ENCODE data around the gene SENP1. TPM values are rescaled to one million over a fixed set of nuclear protein-coding genes. Genes with fewer than 3 reads are reported as not detected.
"Not testable (repeated sequence)": the region's sequence is repeated elsewhere in the genome, so short reads cannot be mapped to it uniquely, and the experiment has no call there.

SENP1 gene
- total RNA-seq, 1 experiment from 2014 or later = 44.5 TPM

GRCh38 chr12:48121522-48121921, 15.6 kb upstream of the SENP1 start:
- H3K4me3 ChIP-seq (ENCODE audit: low read length) = no peak overlapping the region
- H3K27ac ChIP-seq (ENCODE audit: low read length) = no peak overlapping the region
- peaks cover 29% of the 10 kb centered on the region for H3K4me1 ChIP-seq (ENCODE audit: low read length)
- H3K4me2 ChIP-seq (ENCODE audit: low read depth, low read length, poor library complexity, severe bottlenecking) = peak overlapping the region; percentile 74
- no peaks in the 10 kb centered on the region for H4K20me1 ChIP-seq (ENCODE audit: insufficient read depth, low read depth, low read length)
- no peak overlapping the region for H2AFZ ChIP-seq (ENCODE audit: low read length)
- H3K27me3 ChIP-seq (ENCODE audit: low read length) = no peaks in the 10 kb centered on the region
- H3K9me2 ChIP-seq (replicated peaks; ENCODE audit: insufficient read depth, low read length) = no peaks in the 10 kb centered on the region
- H3K36me3 ChIP-seq (ENCODE audit: insufficient read depth, low read length) = peaks cover 44% of the 10 kb centered on the region
- H3K9me3 ChIP-seq (ENCODE audit: low read length) = no peaks in the 10 kb centered on the region
- no peak overlapping the region for H3K9ac ChIP-seq (ENCODE audit: low read length)
- H3K79me2 ChIP-seq (ENCODE audit: low read length) = peaks cover 65% of the 10 kb centered on the region
- DNase-seq = no peak

DNA sequence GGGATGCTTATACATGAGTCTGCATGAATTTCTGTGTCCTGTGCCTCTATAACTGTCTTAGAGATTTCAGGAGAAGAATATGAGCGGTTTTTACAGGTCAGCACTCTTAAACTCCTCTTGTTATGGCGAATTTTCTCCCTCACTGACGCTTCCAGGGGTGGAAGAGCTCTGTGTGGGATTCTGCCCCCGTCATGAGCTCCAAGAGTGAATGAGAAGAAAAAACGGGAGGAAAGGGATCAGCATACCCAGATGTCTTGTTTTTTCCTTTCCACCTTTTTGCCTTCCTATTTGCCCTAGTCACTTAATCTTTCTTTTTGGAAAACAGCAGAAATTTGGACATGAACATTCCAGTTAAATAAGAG, 13.9 kb upstream of the SENP1 start:
- H3K9me2 ChIP-seq (replicated peaks; ENCODE audit: insufficient read depth, low read length) = no peaks in the 10 kb centered on the region
- H3K79me2 ChIP-seq (ENCODE audit: low read length) = peaks cover 58% of the 10 kb centered on the region
- no peak for DNase-seq
- H2AFZ ChIP-seq (ENCODE audit: low read length) = no peak overlapping the region
- peaks cover 34% of the 10 kb centered on the region for H3K36me3 ChIP-seq (ENCODE audit: insufficient read depth, low read length)
- peak overlapping the region; percentile 93 for H3K9ac ChIP-seq (ENCODE audit: low read length)
- no peaks in the 10 kb centered on the region for H4K20me1 ChIP-seq (ENCODE audit: insufficient read depth, low read depth, low read length)
- H3K4me3 ChIP-seq (ENCODE audit: low read length) = peak overlapping the region; percentile 75
- peak overlapping the region; percentile 74 for H3K4me2 ChIP-seq (ENCODE audit: low read depth, low read length, poor library complexity, severe bottlenecking)
- no peaks in the 10 kb centered on the region for H3K27me3 ChIP-seq (ENCODE audit: low read length)
- peak overlapping the region; percentile 83 for H3K27ac ChIP-seq (ENCODE audit: low read length)
- H3K4me1 ChIP-seq (ENCODE audit: low read length) = peaks cover 38% of the 10 kb centered on the region
- H3K9me3 ChIP-seq (ENCODE audit: low read length) = no peaks in the 10 kb centered on the region

DNA sequence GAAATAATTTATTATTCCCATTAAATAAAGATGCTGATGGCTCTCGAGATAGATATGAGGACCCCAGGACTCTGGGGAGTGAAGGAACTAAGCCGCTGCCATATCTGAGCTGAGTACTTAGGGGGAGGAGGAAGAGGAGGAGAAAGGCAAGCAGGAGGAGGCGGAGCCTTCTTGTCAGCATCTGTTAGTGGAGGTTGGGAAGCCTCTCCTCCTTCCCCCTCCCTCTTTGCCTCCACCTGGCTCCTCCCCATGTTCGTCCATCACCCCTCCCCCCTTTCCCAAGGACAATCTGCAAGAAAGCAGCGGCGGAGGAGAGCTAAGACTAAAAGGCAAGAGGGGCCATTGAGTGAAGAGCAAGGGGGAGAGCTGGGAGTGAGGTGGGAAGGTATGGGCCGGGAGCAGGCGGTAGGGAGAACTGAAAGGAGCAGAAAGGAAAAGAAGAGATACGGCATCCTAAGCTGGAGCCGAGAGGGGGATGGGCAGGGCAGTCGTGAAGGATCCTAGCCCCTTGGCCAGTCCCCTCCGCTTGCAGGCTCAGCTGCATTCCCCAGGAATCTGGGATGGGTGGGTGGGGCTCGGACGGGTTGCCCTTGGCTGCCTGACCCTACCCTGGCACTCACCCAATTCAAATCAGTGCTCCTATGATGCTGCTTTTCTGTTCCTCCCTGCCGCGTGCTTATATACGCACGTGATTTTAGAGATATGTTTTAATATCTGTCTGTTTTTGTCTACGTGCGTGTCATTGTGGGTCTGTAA, 13.4 kb upstream of the SENP1 start, which contains the start of gene PFKM:
TSS of gene PFKM (plus strand) at position 287 of the 756 bp plus-strand sequence. CDS start 3,411 bp downstream, outside the sequence.
- Histone ChIP-seq H3K27ac (ENCODE audit: low read length) (peak within 1 kb of the TSS; percentile 83), H3K79me2 (ENCODE audit: low read length) (peaks cover 53% of the 10 kb centered on the region), H3K36me3 (ENCODE audit: insufficient read depth, low read length) (peaks cover 29% of the 10 kb centered on the region), H3K4me1 (ENCODE audit: low read length) (peaks cover 38% of the 10 kb centered on the region), H2AFZ (ENCODE audit: low read length) (peak within 1 kb of the TSS; percentile 28; the same call in 1 of the 2 replicates), H3K4me3 (ENCODE audit: low read length) (peak within 1 kb of the TSS; percentile 75), H3K4me2 (ENCODE audit: low read depth, low read length, poor library complexity, severe bottlenecking) (peak within 1 kb of the TSS; percentile 74), H3K9ac (ENCODE audit: low read length) (peak within 1 kb of the TSS; percentile 93), H3K9me3 (ENCODE audit: low read length) (no peaks in the 10 kb centered on the region), H3K27me3 (ENCODE audit: low read length) (no peaks in the 10 kb centered on the region), H3K9me2 (replicated peaks; ENCODE audit: insufficient read depth, low read length) (no peaks in the 10 kb centered on the region), H4K20me1 (ENCODE audit: insufficient read depth, low read depth, low read length) (no peaks in the 10 kb centered on the region)
- peak; percentile 95 for DNase-seq

DNA sequence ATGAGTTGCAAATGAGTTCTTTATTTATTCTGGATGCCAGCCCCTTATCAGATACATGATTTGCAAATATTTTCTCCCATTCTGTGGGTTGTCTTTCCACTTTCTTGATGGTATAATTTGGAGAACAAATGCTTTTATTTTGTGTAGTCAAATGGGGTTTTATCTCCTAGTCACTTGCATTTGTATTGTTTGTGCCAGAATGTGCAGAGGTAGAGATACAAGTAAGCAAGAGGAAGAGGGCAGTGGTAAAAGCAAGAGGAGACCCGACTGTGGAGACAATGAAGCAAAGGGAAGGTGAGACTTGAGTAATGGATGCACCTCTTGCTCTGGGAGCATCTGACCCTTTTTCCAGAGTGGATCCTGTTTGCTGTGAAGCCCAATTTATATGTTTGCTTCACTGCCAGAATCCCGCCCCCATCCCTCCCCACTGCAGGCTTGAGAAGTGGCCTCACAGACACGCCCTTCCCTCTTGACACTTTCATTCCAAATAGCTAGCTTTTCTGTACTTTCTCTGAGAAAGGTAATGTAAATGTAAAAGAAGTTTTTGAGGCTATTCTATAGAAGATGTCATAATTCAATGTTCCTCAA, 12.5 kb upstream of the SENP1 start:
- Histone ChIP-seq H3K4me3 (ENCODE audit: low read length) (peak overlapping the region; percentile 75), H4K20me1 (ENCODE audit: insufficient read depth, low read depth, low read length) (no peaks in the 10 kb centered on the region), H3K27me3 (ENCODE audit: low read length) (no peaks in the 10 kb centered on the region), H3K27ac (ENCODE audit: low read length) (peak overlapping the region; percentile 83), H3K36me3 (ENCODE audit: insufficient read depth, low read length) (peaks cover 22% of the 10 kb centered on the region), H3K9me2 (replicated peaks; ENCODE audit: insufficient read depth, low read length) (no peaks in the 10 kb centered on the region), H3K4me2 (ENCODE audit: low read depth, low read length, poor library complexity, severe bottlenecking) (peak overlapping the region; percentile 74), H2AFZ (ENCODE audit: low read length) (peak overlapping the region; percentile 28; the same call in 1 of the 2 replicates), H3K9ac (ENCODE audit: low read length) (peak overlapping the region; percentile 93), H3K9me3 (ENCODE audit: low read length) (no peaks in the 10 kb centered on the region), H3K4me1 (ENCODE audit: low read length) (peaks cover 38% of the 10 kb centered on the region), H3K79me2 (ENCODE audit: low read length) (peaks cover 47% of the 10 kb centered on the region)
- peak; percentile 47 for DNase-seq

DNA sequence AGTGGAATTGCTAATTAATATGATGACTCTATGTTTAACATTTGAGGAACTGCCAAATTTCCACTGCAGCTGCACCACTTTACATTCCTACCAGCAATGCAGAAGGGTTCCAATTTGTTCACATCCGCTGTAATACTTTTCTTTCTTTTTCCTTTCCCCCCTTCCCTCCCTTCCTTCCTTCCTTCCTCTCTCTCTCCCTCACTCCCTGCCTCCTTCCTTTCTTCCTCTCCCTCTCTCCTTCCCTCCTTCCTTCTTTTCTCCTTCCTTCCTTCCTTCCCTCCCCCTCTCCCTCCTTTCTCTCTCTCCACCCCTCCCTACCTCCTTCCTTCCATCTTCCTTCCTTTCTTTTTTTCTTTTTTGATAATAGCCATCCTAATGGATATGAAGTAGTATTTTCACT, 10.1 kb upstream of the SENP1 start:
- no peak overlapping the region for H3K27ac ChIP-seq (ENCODE audit: low read length)

GRCh38 chr12:48111312-48111693, 5.4 kb upstream of the SENP1 start:
- H2AFZ ChIP-seq (ENCODE audit: low read length); H3K36me3 ChIP-seq (ENCODE audit: insufficient read depth, low read length); H3K27ac ChIP-seq (ENCODE audit: low read length); H3K27me3 ChIP-seq (ENCODE audit: low read length); H4K20me1 ChIP-seq (ENCODE audit: insufficient read depth, low read depth, low read length); DNase-seq; H3K4me3 ChIP-seq (ENCODE audit: low read length); H3K9me3 ChIP-seq (ENCODE audit: low read length); H3K9ac ChIP-seq (ENCODE audit: low read length); H3K9me2 ChIP-seq (replicated peaks; ENCODE audit: insufficient read depth, low read length); H3K4me2 ChIP-seq (ENCODE audit: low read depth, low read length, poor library complexity, severe bottlenecking): not testable (repeated sequence)
- Histone ChIP-seq H3K4me1 (ENCODE audit: low read length) (peaks cover 26% of the 10 kb centered on the region), H3K79me2 (ENCODE audit: low read length) (peaks cover 23% of the 10 kb centered on the region)

More for the DNA sequence above, 10.1 kb upstream of the SENP1 start:
- H3K4me2 ChIP-seq (ENCODE audit: low read depth, low read length, poor library complexity, severe bottlenecking) = peak overlapping the region; percentile 10
- H3K9ac ChIP-seq (ENCODE audit: low read length) = no peak overlapping the region
- H3K9me3 ChIP-seq (ENCODE audit: low read length) = no peaks in the 10 kb centered on the region
- H2AFZ ChIP-seq (ENCODE audit: low read length) = no peak overlapping the region
- H3K79me2 ChIP-seq (ENCODE audit: low read length) = peaks cover 23% of the 10 kb centered on the region
- no peak for DNase-seq
- H3K9me2 ChIP-seq (replicated peaks; ENCODE audit: insufficient read depth, low read length) = no peaks in the 10 kb centered on the region
- H3K4me3 ChIP-seq (ENCODE audit: low read length) = no peak overlapping the region
- no peaks in the 10 kb centered on the region for H4K20me1 ChIP-seq (ENCODE audit: insufficient read depth, low read depth, low read length)
- H3K36me3 ChIP-seq (ENCODE audit: insufficient read depth, low read length) = no peaks in the 10 kb centered on the region
- H3K4me1 ChIP-seq (ENCODE audit: low read length) = peaks cover 33% of the 10 kb centered on the region
- no peaks in the 10 kb centered on the region for H3K27me3 ChIP-seq (ENCODE audit: low read length)

DNA sequence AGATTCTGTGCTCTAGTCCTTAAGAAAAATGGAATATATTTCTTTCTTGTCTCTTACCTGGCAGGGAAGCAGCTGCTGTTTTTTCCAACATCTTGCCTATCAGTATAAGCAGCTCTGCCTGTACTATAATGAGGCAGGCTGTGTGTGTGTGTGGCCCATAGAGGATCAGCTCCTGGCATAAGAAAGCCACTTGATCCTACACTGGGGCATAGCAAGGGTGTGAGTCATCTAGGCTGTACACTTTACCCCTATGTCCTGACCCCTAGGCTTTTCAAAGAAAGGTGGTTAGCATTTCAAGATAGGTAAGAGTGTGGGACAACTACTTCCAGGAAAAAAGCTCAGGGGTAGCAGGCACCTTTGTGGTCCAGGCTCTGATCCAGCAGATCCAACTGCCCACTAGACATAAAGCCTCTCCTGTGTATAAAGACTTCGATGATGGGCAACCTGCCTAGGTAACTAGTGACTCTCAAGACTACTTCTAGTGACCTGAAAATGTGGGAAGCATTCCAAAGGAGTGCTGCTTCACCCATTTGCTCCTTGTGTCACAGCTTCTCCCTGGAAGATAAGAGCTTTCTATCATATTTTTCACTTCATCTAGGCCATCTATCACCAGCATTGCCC, 4.9 kb upstream of the SENP1 start:
- peaks cover 20% of the 10 kb centered on the region for H3K79me2 ChIP-seq (ENCODE audit: low read length)
- no peak overlapping the region for H3K27ac ChIP-seq (ENCODE audit: low read length)
- H4K20me1 ChIP-seq (ENCODE audit: insufficient read depth, low read depth, low read length) = no peaks in the 10 kb centered on the region
- no peak overlapping the region for H2AFZ ChIP-seq (ENCODE audit: low read length)
- peaks cover 21% of the 10 kb centered on the region for H3K4me1 ChIP-seq (ENCODE audit: low read length)
- H3K27me3 ChIP-seq (ENCODE audit: low read length) = no peaks in the 10 kb centered on the region
- H3K9me3 ChIP-seq (ENCODE audit: low read length) = no peaks in the 10 kb centered on the region
- DNase-seq = no peak
- no peak overlapping the region for H3K9ac ChIP-seq (ENCODE audit: low read length)
- H3K4me2 ChIP-seq (ENCODE audit: low read depth, low read length, poor library complexity, severe bottlenecking) = no peak overlapping the region
- H3K9me2 ChIP-seq (replicated peaks; ENCODE audit: insufficient read depth, low read length) = no peaks in the 10 kb centered on the region
- H3K4me3 ChIP-seq (ENCODE audit: low read length) = no peak overlapping the region
- H3K36me3 ChIP-seq (ENCODE audit: insufficient read depth, low read length) = no peaks in the 10 kb centered on the region

GRCh38 chr12:48109424-48109823, 3.5 kb upstream of the SENP1 start:
- H3K4me3 ChIP-seq (ENCODE audit: low read length) = no peak overlapping the region
- H3K27ac ChIP-seq (ENCODE audit: low read length) = no peak overlapping the region

More at GRCh38 chr12:48109424-48109823, 3.5 kb upstream of the SENP1 start:
- Histone ChIP-seq H4K20me1 (ENCODE audit: insufficient read depth, low read depth, low read length) (no peaks in the 10 kb centered on the region), H3K79me2 (ENCODE audit: low read length) (peaks cover 33% of the 10 kb centered on the region), H3K4me2 (ENCODE audit: low read depth, low read length, poor library complexity, severe bottlenecking) (no peak overlapping the region), H3K9me2 (replicated peaks; ENCODE audit: insufficient read depth, low read length) (no peaks in the 10 kb centered on the region), H3K27me3 (ENCODE audit: low read length) (no peaks in the 10 kb centered on the region), H2AFZ (ENCODE audit: low read length) (no peak overlapping the region), H3K4me1 (ENCODE audit: low read length) (peaks cover 22% of the 10 kb centered on the region), H3K36me3 (ENCODE audit: insufficient read depth, low read length) (no peaks in the 10 kb centered on the region), H3K9ac (ENCODE audit: low read length) (no peak overlapping the region), H3K9me3 (ENCODE audit: low read length) (no peaks in the 10 kb centered on the region)
- DNase-seq = no peak
